ENCODE results near the gene MRPL37. TPM values are rescaled to one million over a fixed set of nuclear protein-coding genes. Genes with fewer than 3 reads are reported as not detected.

MRPL37 gene
- total and polyA plus RNA-seq, 2 of the 8 experiments (the other 6 are each of a cell fraction or from before 2014, with no cell fraction given), result 45.5 to 126 TPM

- no peak for TF ChIP-seq MAX (IDR thresholded peaks at IDR 0.05)
- no peak for TF ChIP-seq RNF2 (IDR thresholded peaks at IDR 0.05; ENCODE audit: borderline replicate concordance, low read depth, low read length, missing control alignments, poor library complexity, severe bottlenecking)
- no peak for TF ChIP-seq SP4 (IDR thresholded peaks at IDR 0.05; ENCODE audit: low read length)
- no peak for TF ChIP-seq SP1 (IDR thresholded peaks at IDR 0.05; ENCODE audit: low read depth, low read length)
- TF ChIP-seq RXRA (IDR thresholded peaks at IDR 0.05; ENCODE audit: insufficient read depth, low read depth, low read length), result no peak
- TF ChIP-seq EZH2 (IDR thresholded peaks at IDR 0.05; ENCODE audit: low read depth, low read length, severe bottlenecking), result no peak
Observed at GRCh38 chr1:54263601-54264226, 63.7 kb downstream of the MRPL37 start (continued).

Data from H1 (cell line).